Chondrocyte (in vitro differentiated cells): ENCODE data around the gene TNIP3. TPM values are rescaled to one million over a fixed set of nuclear protein-coding genes. Genes with fewer than 3 reads are reported as not detected.

Experiments used
- DNase-seq: peaks from one replicate; pipeline ENCODE4 v3.0.0; 2021; ENCODE audit warnings: mixed read lengths, low spot score
- H3K27ac Mint-ChIP-seq: one replicate; pipeline ENCODE4 v1.8.0; 2021; ENCODE audit warnings: mild to moderate bottlenecking, moderate library complexity, mixed read lengths; ENCODE audit not compliant: unreplicated experiment
- H3K27me3 Mint-ChIP-seq: 2 replicates; pipeline ENCODE4 v1.8.0; 2021; ENCODE audit warnings: low read depth, mixed read lengths
- H3K36me3 Mint-ChIP-seq: 2 replicates; pipeline ENCODE4 v1.8.0; 2021; ENCODE audit warnings: low read depth, mixed read lengths
- H3K4me1 Mint-ChIP-seq: 2 replicates; pipeline ENCODE4 v1.8.0; 2021; ENCODE audit warnings: low read depth, mild to moderate bottlenecking, mixed read lengths
- H3K4me3 Mint-ChIP-seq: one replicate; pipeline ENCODE4 v1.8.0; 2021; ENCODE audit warnings: mild to moderate bottlenecking, moderate library complexity, mixed read lengths; ENCODE audit not compliant: unreplicated experiment
- H3K9me3 Mint-ChIP-seq: 2 replicates; pipeline ENCODE4 v1.8.0; 2021; ENCODE audit warnings: low read depth, mixed read lengths
- CTCF ChIP-seq: fragments of 200-600 bp; sonication (generic); IDR thresholded peaks from 2 replicates; pipeline ENCODE4 v1.5.0; 2021; ENCODE audit warnings: antibody characterized with exemption, mild to moderate bottlenecking, moderate library complexity
- total RNA-seq: library from RNA; stranded (reverse); gene quantifications from 3 replicates; pipeline ENCODE4 v1.2.1, GENCODE V29; 2021

TNIP3 gene
- total RNA-seq, 1 donor from 2014 or later, result not detected

- Mint-ChIP-seq H3K27me3 (no peaks in the 10 kb centered on the region), H3K4me1 (peaks cover 19% of the 10 kb centered on the region), H3K36me3 (no peaks in the 10 kb centered on the region), H3K4me3 (no peak overlapping the region), H3K9me3 (no peaks in the 10 kb centered on the region), H3K27ac (no peak overlapping the region)
- TF ChIP-seq CTCF, result no peak
- DNase-seq, result no peak
Measured at GRCh38 chr4:121146530-121146929, 17.6 kb downstream of the TNIP3 start.

- Mint-ChIP-seq H3K4me3 (no peak overlapping the region), H3K27ac (no peak overlapping the region), H3K36me3 (no peaks in the 10 kb centered on the region), H3K9me3 (no peaks in the 10 kb centered on the region), H3K27me3 (no peaks in the 10 kb centered on the region), H3K4me1 (peaks cover 19% of the 10 kb centered on the region)
- no peak for TF ChIP-seq CTCF
- DNase-seq, result no peak
Measured at GRCh38 chr4:121145430-121145829, 18.7 kb downstream of the TNIP3 start.

GRCh38 chr4:121144021-121144420, 20.1 kb downstream of the TNIP3 start:
- Mint-ChIP-seq H3K27me3 (no peaks in the 10 kb centered on the region), H3K36me3 (no peaks in the 10 kb centered on the region), H3K4me3 (no peak overlapping the region), H3K4me1 (peaks cover 33% of the 10 kb centered on the region), H3K9me3 (no peaks in the 10 kb centered on the region), H3K27ac (no peak overlapping the region)
- DNase-seq, result no peak
- TF ChIP-seq CTCF, result no peak

GRCh38 chr4:121143131-121143530, 21.0 kb downstream of the TNIP3 start:
- H3K4me3 Mint-ChIP-seq, result no peak overlapping the region
- H3K36me3 Mint-ChIP-seq, result no peaks in the 10 kb centered on the region
- no peak for TF ChIP-seq CTCF
- no peaks in the 10 kb centered on the region for H3K9me3 Mint-ChIP-seq
- H3K27me3 Mint-ChIP-seq, result no peaks in the 10 kb centered on the region
- DNase-seq, result no peak
- peaks cover 41% of the 10 kb centered on the region for H3K4me1 Mint-ChIP-seq
- no peak overlapping the region for H3K27ac Mint-ChIP-seq

- no peak for DNase-seq
- H3K4me1 Mint-ChIP-seq, result peaks cover 35% of the 10 kb centered on the region
- no peaks in the 10 kb centered on the region for H3K36me3 Mint-ChIP-seq
- no peak overlapping the region for H3K4me3 Mint-ChIP-seq
- TF ChIP-seq CTCF, result no peak
- peak overlapping the region; percentile 76 for H3K27ac Mint-ChIP-seq
- no peaks in the 10 kb centered on the region for H3K27me3 Mint-ChIP-seq
- no peaks in the 10 kb centered on the region for H3K9me3 Mint-ChIP-seq
Measured at GRCh38 chr4:121140716-121141460, 23.2 kb downstream of the TNIP3 start.
